AG04450 (cell line): ENCODE results near the gene CYTH3. TPM values are rescaled to one million over a fixed set of nuclear protein-coding genes. Genes with fewer than 3 reads are reported as not detected.

Experiments used
- CTCF ChIA-PET: fragments of 300-600, 350-600 bp; formaldehyde crosslinking; extraction: SDS; loops from one replicate; lab custom pipeline; 2022; ENCODE audit warnings: antibody characterized with exemption, inconsistent platforms; lab: Charles Lee
- POLR2A ChIA-PET: fragments of 350-600 bp; formaldehyde crosslinking; extraction: SDS; loops from one replicate; lab custom pipeline; 2021; ENCODE audit warnings: antibody characterized with exemption, inconsistent platforms; lab: Yijun Ruan, JAX
- DNase-seq: peaks from one replicate; pipeline ENCODE4 v3.0.0-alpha.2; 2011; ENCODE audit warnings: low read depth, low spot score
- H3K27ac ChIP-seq: one replicate; pipeline ENCODE4 v1.5.1; 2012; ENCODE audit warnings: low read depth, low read length, control low read depth
- H3K27me3 ChIP-seq: one replicate; pipeline ENCODE4 v1.6.0; 2012; ENCODE audit warnings: low read length; ENCODE audit not compliant: control insufficient read depth, insufficient read depth
- H3K4me3 ChIP-seq: 2 replicates; pipeline ENCODE4 v1.5.1; 2011; ENCODE audit warnings: mild to moderate bottlenecking, low read depth, low read length, control low read depth
- H3K9me3 ChIP-seq: 2 replicates; pipeline ENCODE4 v1.5.1; 2012; ENCODE audit warnings: low read length; ENCODE audit not compliant: control insufficient read depth, insufficient read depth
- polyA plus RNA-seq: library from polyadenylated mRNA; depleted of rRNA; stranded (reverse); fragments of >200 nt; gene quantifications from 2 replicates; pipeline ENCODE4 v1.2.3, GENCODE V29; 2011
- TF ChIP-seq, protein P1 (sequence below): IDR thresholded peaks from 2 replicates; pipeline ENCODE4 v1.5.1; 2011; ENCODE audit warnings: low read depth, low read length, control low read depth, inconsistent platforms

Gene CYTH3
- polyA plus RNA-seq, 1 experiment = 30.2 TPM

GRCh38 chr7:6254866-6255265, 17.6 kb downstream of the CYTH3 start:
- ChIA-PET CTCF (interaction anchor here (1.0 kb wide), 1 partner anchor 95 kb away, joined by 4 read pairs; no protein-coding TSS in a partner anchor), POLR2A (interaction anchor here (1.0 kb wide), 1 partner anchor 29 kb away, joined by 3 read pairs; no protein-coding TSS in a partner anchor)
- TF ChIP-seq, protein P1, sequence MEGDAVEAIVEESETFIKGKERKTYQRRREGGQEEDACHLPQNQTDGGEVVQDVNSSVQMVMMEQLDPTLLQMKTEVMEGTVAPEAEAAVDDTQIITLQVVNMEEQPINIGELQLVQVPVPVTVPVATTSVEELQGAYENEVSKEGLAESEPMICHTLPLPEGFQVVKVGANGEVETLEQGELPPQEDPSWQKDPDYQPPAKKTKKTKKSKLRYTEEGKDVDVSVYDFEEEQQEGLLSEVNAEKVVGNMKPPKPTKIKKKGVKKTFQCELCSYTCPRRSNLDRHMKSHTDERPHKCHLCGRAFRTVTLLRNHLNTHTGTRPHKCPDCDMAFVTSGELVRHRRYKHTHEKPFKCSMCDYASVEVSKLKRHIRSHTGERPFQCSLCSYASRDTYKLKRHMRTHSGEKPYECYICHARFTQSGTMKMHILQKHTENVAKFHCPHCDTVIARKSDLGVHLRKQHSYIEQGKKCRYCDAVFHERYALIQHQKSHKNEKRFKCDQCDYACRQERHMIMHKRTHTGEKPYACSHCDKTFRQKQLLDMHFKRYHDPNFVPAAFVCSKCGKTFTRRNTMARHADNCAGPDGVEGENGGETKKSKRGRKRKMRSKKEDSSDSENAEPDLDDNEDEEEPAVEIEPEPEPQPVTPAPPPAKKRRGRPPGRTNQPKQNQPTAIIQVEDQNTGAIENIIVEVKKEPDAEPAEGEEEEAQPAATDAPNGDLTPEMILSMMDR = no peak
- H3K27ac ChIP-seq = no peak overlapping the region
- H3K9me3 ChIP-seq = no peaks in the 10 kb centered on the region
- DNase-seq = no peak
- no peak overlapping the region for H3K4me3 ChIP-seq
- no peaks in the 10 kb centered on the region for H3K27me3 ChIP-seq

GRCh38 chr7:6252748-6253147, 19.7 kb downstream of the CYTH3 start:
- no peak overlapping the region for H3K4me3 ChIP-seq
- CTCF ChIA-PET = interaction anchor here (0.6 kb wide), 1 partner anchor 184 kb away, joined by 3 read pairs; no protein-coding TSS in a partner anchor
- POLR2A ChIA-PET = interaction anchor here (0.6 kb wide), 1 partner anchor 358 kb away, joined by 3 read pairs; no protein-coding TSS in a partner anchor
- H3K9me3 ChIP-seq = no peaks in the 10 kb centered on the region
- no peaks in the 10 kb centered on the region for H3K27me3 ChIP-seq
- H3K27ac ChIP-seq = no peak overlapping the region
- TF ChIP-seq, protein P1 = no peak
- no peak for DNase-seq

DNA sequence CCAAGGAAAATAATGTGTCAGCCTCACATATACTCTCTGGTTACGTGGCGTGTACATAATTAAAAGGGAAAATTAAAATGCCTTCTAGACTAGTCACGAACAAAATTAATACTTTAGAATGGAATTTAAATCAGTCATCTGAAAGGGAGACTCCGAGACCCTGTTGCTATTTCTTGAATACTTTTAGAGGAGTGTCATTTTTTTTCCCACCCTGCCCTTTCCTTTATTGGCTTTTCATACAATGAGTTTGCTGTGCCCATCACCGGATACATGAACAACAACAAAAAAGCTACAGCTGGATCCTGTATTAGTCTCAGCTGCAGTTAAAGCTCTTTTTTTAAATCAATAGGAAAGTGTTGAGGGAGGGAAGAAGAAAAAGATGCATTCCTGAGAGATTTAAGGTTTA, 20.1 kb downstream of the CYTH3 start:
- Histone ChIP-seq H3K27ac (no peak overlapping the region), H3K27me3 (no peaks in the 10 kb centered on the region), H3K9me3 (no peaks in the 10 kb centered on the region), H3K4me3 (no peak overlapping the region)
- no peak for DNase-seq
- POLR2A ChIA-PET = interaction anchor here (0.6 kb wide), 1 partner anchor 358 kb away, joined by 3 read pairs; no protein-coding TSS in a partner anchor
- TF ChIP-seq, protein P1 = no peak
- CTCF ChIA-PET = interaction anchor here (0.6 to 0.8 kb wide), 2 partner anchors 84 to 184 kb away, joined by 3 read pairs; no protein-coding TSS in a partner anchor

- ChIA-PET POLR2A (interaction anchor here (0.5 kb wide), 1 partner anchor 31 kb away, joined by 3 read pairs; no protein-coding TSS in a partner anchor), CTCF (interaction anchor here (0.8 kb wide), 1 partner anchor 85 kb away, joined by 3 read pairs; no protein-coding TSS in a partner anchor)
- TF ChIP-seq, protein P1 = no peak
- Histone ChIP-seq H3K9me3 (no peaks in the 10 kb centered on the region), H3K27ac (no peak overlapping the region), H3K27me3 (no peaks in the 10 kb centered on the region), H3K4me3 (no peak overlapping the region)
- no peak for DNase-seq
Observed at GRCh38 chr7:6251653-6252052, 20.8 kb downstream of the CYTH3 start.

DNA sequence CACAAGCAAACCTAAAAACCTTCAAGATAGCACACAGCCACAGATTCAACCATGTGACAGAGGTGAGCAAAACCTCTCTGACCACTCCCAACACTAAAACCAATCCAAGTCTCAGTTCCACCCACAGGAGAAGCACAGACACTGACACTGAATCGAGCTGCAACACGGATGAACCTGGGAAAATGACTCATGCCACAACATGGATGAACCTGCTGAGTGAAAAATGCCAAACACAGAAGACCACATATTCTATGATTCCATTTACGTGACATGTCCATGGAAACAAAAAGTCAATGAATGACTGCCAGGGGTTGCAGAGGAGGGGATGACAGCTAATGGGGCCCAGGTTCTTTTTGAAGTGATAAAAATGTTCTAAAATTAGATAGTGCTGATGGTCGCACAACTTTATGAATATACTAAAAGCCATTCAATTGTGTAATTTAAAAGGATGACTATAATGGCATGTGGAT, 22.0 kb downstream of the CYTH3 start:
- CTCF ChIA-PET = no interaction called here
- Histone ChIP-seq H3K27me3 (no peaks in the 10 kb centered on the region), H3K9me3 (no peaks in the 10 kb centered on the region), H3K4me3 (no peak overlapping the region), H3K27ac (no peak overlapping the region)
- DNase-seq = no peak
- TF ChIP-seq, protein P1 = no peak
- POLR2A ChIA-PET = no interaction called here
